Measurements from ENCODE around the gene GABBR2. TPM values are rescaled to one million over a fixed set of nuclear protein-coding genes. Genes with fewer than 3 reads are reported as not detected.

The GABBR2 gene
- total RNA-seq, 3 donors from 2014 or later: not detected

DNA sequence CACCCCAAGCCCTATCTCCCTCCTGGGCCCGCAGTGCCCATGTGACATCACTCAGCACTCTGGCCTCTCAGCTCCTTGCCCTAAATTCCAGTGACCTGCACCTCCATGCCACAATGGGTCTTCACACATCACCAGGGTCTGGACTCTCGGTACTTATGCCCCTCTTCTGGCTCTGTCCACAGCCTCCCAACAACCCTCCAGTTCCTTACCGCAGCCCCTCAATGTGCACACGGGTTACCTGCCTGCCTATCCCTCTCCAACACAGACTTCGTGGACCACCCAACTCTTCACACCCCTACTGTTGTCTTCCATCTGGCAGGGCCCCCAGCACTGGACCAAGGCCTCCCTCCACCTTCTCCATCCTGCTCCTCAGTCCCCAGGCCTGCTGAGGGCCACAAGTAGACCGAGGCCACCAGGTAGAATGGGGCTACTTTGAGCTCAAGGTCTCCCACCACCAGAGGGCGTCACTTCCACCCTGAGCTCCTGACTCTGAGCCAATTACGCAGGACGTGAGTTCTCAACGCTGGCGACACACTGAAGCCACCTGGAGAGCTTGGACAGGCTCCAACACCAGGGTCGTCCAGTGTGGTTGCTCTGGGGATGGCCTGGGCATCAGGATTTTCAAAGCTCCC, 172.1 kb downstream of the GABBR2 start:
- TF ChIP-seq POLR2A (IDR thresholded peaks at IDR 0.05): no peak
- TF ChIP-seq POLR2AphosphoS5 (IDR thresholded peaks at IDR 0.05): no peak
- TF ChIP-seq, protein P1, sequence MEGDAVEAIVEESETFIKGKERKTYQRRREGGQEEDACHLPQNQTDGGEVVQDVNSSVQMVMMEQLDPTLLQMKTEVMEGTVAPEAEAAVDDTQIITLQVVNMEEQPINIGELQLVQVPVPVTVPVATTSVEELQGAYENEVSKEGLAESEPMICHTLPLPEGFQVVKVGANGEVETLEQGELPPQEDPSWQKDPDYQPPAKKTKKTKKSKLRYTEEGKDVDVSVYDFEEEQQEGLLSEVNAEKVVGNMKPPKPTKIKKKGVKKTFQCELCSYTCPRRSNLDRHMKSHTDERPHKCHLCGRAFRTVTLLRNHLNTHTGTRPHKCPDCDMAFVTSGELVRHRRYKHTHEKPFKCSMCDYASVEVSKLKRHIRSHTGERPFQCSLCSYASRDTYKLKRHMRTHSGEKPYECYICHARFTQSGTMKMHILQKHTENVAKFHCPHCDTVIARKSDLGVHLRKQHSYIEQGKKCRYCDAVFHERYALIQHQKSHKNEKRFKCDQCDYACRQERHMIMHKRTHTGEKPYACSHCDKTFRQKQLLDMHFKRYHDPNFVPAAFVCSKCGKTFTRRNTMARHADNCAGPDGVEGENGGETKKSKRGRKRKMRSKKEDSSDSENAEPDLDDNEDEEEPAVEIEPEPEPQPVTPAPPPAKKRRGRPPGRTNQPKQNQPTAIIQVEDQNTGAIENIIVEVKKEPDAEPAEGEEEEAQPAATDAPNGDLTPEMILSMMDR (IDR thresholded peaks at IDR 0.05): no peak
- no peak overlapping the region for H3K27ac ChIP-seq

DNA sequence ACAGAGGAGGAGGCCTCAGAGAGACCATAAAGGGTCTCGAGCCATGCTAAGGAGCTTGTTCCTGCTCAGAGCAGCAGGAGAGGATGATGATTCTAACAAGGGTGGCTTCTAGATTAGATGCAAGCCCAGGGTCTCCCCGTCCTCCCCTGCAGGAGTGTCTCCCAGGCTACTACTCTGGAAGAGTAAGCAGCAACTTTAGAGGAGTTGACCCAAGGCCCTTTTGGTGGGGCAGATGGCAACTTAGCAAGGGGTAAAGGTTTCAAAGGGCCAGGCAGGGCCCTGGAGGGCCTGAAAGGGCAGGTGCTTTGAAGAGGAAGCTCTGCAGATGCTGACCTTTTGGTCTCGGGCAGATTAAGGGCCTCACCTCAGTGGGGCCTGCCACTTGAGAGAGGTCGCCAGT, 174.9 kb downstream of the GABBR2 start:
- intact Hi-C loops (cut with DNase I; ENCODE audit: low total_unique reads): loop anchor here (5.0 kb wide), 1 partner anchor 1523 kb away; no protein-coding TSS in a partner anchor
- Histone ChIP-seq H3K27ac (no peak overlapping the region), H3K4me1 (no peaks in the 10 kb centered on the region), H3K4me3 (no peak overlapping the region), H3K36me3 (no peaks in the 10 kb centered on the region), H3K9me3 (peaks cover 0 to 2% of the 10 kb centered on the region in 2 donors), H3K27me3 (peaks cover 0 to 3% of the 10 kb centered on the region in 2 donors)
- no peak for DNase-seq (ENCODE audit: low spot score in 2 of 2)
- no peak for TF ChIP-seq POLR2A (IDR thresholded peaks at IDR 0.05)
- TF ChIP-seq, protein P1 (IDR thresholded peaks at IDR 0.05): no peak
- TF ChIP-seq POLR2AphosphoS5 (IDR thresholded peaks at IDR 0.05): no peak

More for the DNA sequence above, 172.1 kb downstream of the GABBR2 start:
- Histone ChIP-seq H3K4me1 (no peaks in the 10 kb centered on the region), H3K27me3 (no peaks in the 10 kb centered on the region), H3K36me3 (no peaks in the 10 kb centered on the region), H3K4me3 (no peak overlapping the region), H3K9me3 (peaks cover 0 to 2% of the 10 kb centered on the region in 2 donors)
- intact Hi-C loops (cut with DNase I; ENCODE audit: low total_unique reads): no loop called here
- no peak for DNase-seq (ENCODE audit: low spot score in 2 of 2)

DNA sequence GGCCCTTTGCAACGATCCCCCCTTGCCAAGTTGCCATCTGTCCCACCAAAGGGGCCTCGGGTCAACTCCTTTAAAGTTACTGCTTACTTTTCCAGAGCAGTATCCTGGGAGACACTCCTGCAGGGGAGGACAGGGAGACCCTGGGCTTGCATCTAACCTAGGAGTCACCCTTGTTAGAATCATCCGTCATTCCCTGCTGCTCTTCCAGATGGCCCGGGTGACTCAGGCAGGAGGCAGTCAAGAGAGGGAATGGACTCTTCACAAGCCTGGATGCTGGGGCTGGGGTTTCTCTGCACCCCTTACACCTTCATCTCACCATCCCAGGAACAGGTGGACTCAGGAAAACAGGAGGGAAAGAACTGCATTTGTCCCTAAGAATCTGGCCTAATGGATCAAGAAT, 175.6 kb downstream of the GABBR2 start:
- TF ChIP-seq, protein P1 (IDR thresholded peaks at IDR 0.05): no peak
- TF ChIP-seq POLR2A (IDR thresholded peaks at IDR 0.05): no peak
- no peak for TF ChIP-seq POLR2AphosphoS5 (IDR thresholded peaks at IDR 0.05)
- intact Hi-C loops (cut with DNase I; ENCODE audit: low total_unique reads): loop anchor here (5.0 kb wide), 1 partner anchor 1524 kb away; no protein-coding TSS in a partner anchor

DNA sequence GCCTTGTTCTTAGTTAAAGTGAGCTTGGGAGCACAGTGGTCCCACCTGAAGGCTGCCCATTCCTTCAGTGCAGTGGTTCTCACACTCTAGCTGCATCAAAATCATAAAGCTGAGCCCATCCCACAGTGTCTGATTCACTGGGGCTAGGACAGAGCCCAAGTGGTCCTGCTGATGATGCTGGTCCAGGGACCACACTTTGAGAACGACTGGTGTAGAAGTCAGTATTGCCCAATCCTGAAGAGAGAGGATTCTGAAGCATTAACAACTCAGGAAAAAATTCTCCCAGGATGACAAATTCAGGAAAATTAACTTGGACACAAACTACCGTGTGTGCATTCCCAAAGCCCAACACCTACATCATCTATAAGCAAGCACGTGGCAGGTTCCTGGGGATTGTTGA, 176.2 kb downstream of the GABBR2 start:
- DNase-seq (ENCODE audit: low spot score in 2 of 2): no peak
- intact Hi-C loops (cut with DNase I; ENCODE audit: low total_unique reads): loop anchor here (5.0 kb wide), 1 partner anchor 1525 kb away; no protein-coding TSS in a partner anchor
- no peaks in the 10 kb centered on the region for H3K4me1 ChIP-seq
- no peak overlapping the region for H3K4me3 ChIP-seq
- no peaks in the 10 kb centered on the region for H3K36me3 ChIP-seq
- H3K27ac ChIP-seq: no peak overlapping the region
- peaks cover 0 to 2% of the 10 kb centered on the region in 2 donors for H3K9me3 ChIP-seq
- TF ChIP-seq POLR2A (IDR thresholded peaks at IDR 0.05) (no peak), POLR2AphosphoS5 (IDR thresholded peaks at IDR 0.05) (no peak)
- TF ChIP-seq, protein P1 (IDR thresholded peaks at IDR 0.05): no peak
- peaks cover 0 to 3% of the 10 kb centered on the region in 2 donors for H3K27me3 ChIP-seq

More for the DNA sequence above, 175.6 kb downstream of the GABBR2 start:
- peaks cover 0 to 3% of the 10 kb centered on the region in 2 donors for H3K27me3 ChIP-seq
- no peak overlapping the region for H3K4me3 ChIP-seq
- H3K4me1 ChIP-seq: no peaks in the 10 kb centered on the region
- H3K27ac ChIP-seq: no peak overlapping the region
- no peak for DNase-seq (ENCODE audit: low spot score in 2 of 2)
- no peaks in the 10 kb centered on the region for H3K36me3 ChIP-seq
- peaks cover 0 to 2% of the 10 kb centered on the region in 2 donors for H3K9me3 ChIP-seq

DNA sequence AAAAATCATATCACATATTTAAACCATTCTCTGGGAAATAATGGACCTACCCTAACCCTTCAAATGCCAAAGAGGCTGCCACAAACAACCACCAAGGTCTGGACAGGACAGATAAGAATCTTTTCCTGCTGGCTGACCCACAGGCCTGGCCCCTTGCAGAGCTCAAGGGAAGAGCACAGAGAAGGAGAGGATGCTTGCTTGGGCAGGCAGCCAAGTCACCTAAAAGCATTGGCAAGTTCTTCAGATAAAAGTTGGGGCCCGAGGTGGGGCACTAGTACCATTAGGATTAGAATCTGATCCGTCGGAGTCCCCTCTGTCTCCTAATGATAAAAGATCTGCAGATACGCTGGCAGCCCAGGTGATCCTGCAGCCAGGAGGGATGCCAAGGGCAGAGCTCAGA, 176.6 kb downstream of the GABBR2 start:
- no peak overlapping the region for H3K4me3 ChIP-seq
- TF ChIP-seq, protein P1 (IDR thresholded peaks at IDR 0.05): no peak
- no peak for TF ChIP-seq POLR2AphosphoS5 (IDR thresholded peaks at IDR 0.05)
- TF ChIP-seq POLR2A (IDR thresholded peaks at IDR 0.05): no peak
- H3K9me3 ChIP-seq: peaks cover 0 to 2% of the 10 kb centered on the region in 2 donors
- DNase-seq (ENCODE audit: low spot score in 2 of 2): no peak
- H3K27me3 ChIP-seq: peaks cover 0 to 3% of the 10 kb centered on the region in 2 donors
- intact Hi-C loops (cut with DNase I; ENCODE audit: low total_unique reads): loop anchor here (5.0 kb wide), 1 partner anchor 1525 kb away; no protein-coding TSS in a partner anchor
- no peaks in the 10 kb centered on the region for H3K4me1 ChIP-seq
- no peak overlapping the region for H3K27ac ChIP-seq
- no peaks in the 10 kb centered on the region for H3K36me3 ChIP-seq

Measured in breast epithelium (tissue), 4 donors.